B cell (primary cell): ENCODE measurements around the gene SMAD9. TPM values are rescaled to one million over a fixed set of nuclear protein-coding genes. Genes with fewer than 3 reads are reported as not detected.

Experiments
- ATAC-seq: fragments of 200-7000 bp; cut with Tn5 transposase; one replicate; pipeline ENCODE4 v1.10.0; 2021; ENCODE audit warnings: low read depth, mild to moderate bottlenecking, moderate number of reproducible peaks, moderate library complexity
- CTCF ChIA-PET: fragments of 350-600 bp; sonication (Branson Sonifier 250); formaldehyde crosslinking; loops from one replicate; lab custom pipeline; 2021; ENCODE audit warnings: antibody characterized with exemption, inconsistent platforms; lab: Charles Lee
- POLR2A ChIA-PET: fragments of 350-600 bp; sonication (Branson Sonifier 250); formaldehyde crosslinking; loops from one replicate; lab custom pipeline; 2021; ENCODE audit warnings: antibody characterized with exemption; lab: Charles Lee
- DNase-seq: peaks from one replicate; pipeline ENCODE4 v3.0.0; 2013
- H2AFZ ChIP-seq: 2 replicates; pipeline ENCODE4 v1.6.1; 2012; ENCODE audit warnings: mild to moderate bottlenecking, low read depth, low read length; ENCODE audit not compliant: insufficient read depth, poor library complexity, severe bottlenecking
- H3K27ac ChIP-seq, 2 donors: 1 replicate in 1 of 2; 2 replicates in 1 of 2; pipeline ENCODE4 v1.5.1; 2012 to 2013; ENCODE audit warnings: low read length in 2 of 2, mild to moderate bottlenecking in 2 of 2, moderate library complexity in 1 of 2
- H3K27me3 ChIP-seq, 4 experiments: fragments of 200-600 bp in 1 of 4; sonication (generic) in 1 of 4; replicated peaks in 1 of 4; 1 replicate in 2 of 4; 2 replicates in 2 of 4; pipeline versions ENCODE4 v1.6.1 to v1.7.0; 2013 to 2016; ENCODE audit warnings: low read length in 3 of 4, mild to moderate bottlenecking in 2 of 4, mixed read lengths in 1 of 4, moderate library complexity in 1 of 4; ENCODE audit not compliant: insufficient read depth in 4 of 4, control insufficient read depth in 3 of 4; ENCODE audit errors: control extremely low read depth in 1 of 4
- H3K36me3 ChIP-seq, 2 experiments: replicated peaks in 1 of 2; 1 replicate in 1 of 2; 2 replicates in 1 of 2; pipeline versions ENCODE4 v1.6.1 to v1.7.1; 2013; ENCODE audit warnings: low read length in 1 of 2; ENCODE audit not compliant: insufficient read depth in 2 of 2, control insufficient read depth in 1 of 2; ENCODE audit errors: control extremely low read depth in 1 of 2, extremely low read depth in 1 of 2
- H3K4me1 ChIP-seq, 2 donors: fragments of 200-600 bp in 1 of 2; sonication (generic) in 1 of 2; 1 replicate in 1 of 2; 2 replicates in 1 of 2; pipeline versions ENCODE4 v1.5.1 to v1.6.1; 2013 to 2017; ENCODE audit warnings: low read length in 2 of 2; ENCODE audit not compliant: control insufficient read depth in 2 of 2, insufficient read depth in 2 of 2
- H3K4me2 ChIP-seq: replicated peaks from 2 replicates; pipeline ENCODE3; 2012; ENCODE audit warnings: mild to moderate bottlenecking, low read depth, low read length; ENCODE audit not compliant: poor library complexity, severe bottlenecking
- H3K4me3 ChIP-seq, 5 experiments: fragments of 200-600 bp in 1 of 5; sonication (generic) in 1 of 5; 1 replicate in 3 of 5; 2 replicates in 2 of 5; pipeline versions ENCODE4 v1.5.1 to v1.7.0; 2011 to 2016; ENCODE audit warnings: low read length in 4 of 5, mild to moderate bottlenecking in 4 of 5, low read depth in 2 of 5, control low read depth in 1 of 5, moderate library complexity in 1 of 5; ENCODE audit not compliant: insufficient read depth in 1 of 5; ENCODE audit errors: control extremely low read depth in 1 of 5, extremely low read depth in 1 of 5
- H3K79me2 ChIP-seq: fragments of 200-600 bp; sonication (generic); one replicate; pipeline ENCODE4 v1.6.0; 2016; ENCODE audit warnings: low read length; ENCODE audit not compliant: control insufficient read depth, insufficient read depth
- H3K9ac ChIP-seq: fragments of 200-600 bp; sonication (generic); 2 replicates; pipeline ENCODE4 v1.6.1; 2017; ENCODE audit warnings: mild to moderate bottlenecking, low read length, moderate library complexity
- H3K9me3 ChIP-seq, 3 donors: one replicate each; pipeline versions ENCODE4 v1.6.1 to v1.7.1; 2013; ENCODE audit warnings: low read length in 2 of 3; ENCODE audit not compliant: control insufficient read depth in 2 of 3, insufficient read depth in 1 of 3; ENCODE audit errors: control extremely low read depth in 1 of 3
- H4K20me1 ChIP-seq: 2 replicates; pipeline ENCODE4 v1.6.0; 2012; ENCODE audit warnings: mild to moderate bottlenecking, low read length; ENCODE audit not compliant: insufficient read depth, control insufficient read depth, poor library complexity, severe bottlenecking
- H3K27ac Mint-ChIP-seq: one replicate; pipeline ENCODE4 v1.8.0; 2021; ENCODE audit warnings: mixed read lengths
- H3K27me3 Mint-ChIP-seq: one replicate; pipeline ENCODE4 v1.8.0; 2021; ENCODE audit warnings: mixed read lengths
- H3K4me1 Mint-ChIP-seq: one replicate; pipeline ENCODE4 v1.8.0; 2021; ENCODE audit warnings: mixed read lengths
- H3K4me3 Mint-ChIP-seq: one replicate; pipeline ENCODE4 v1.8.0; 2021; ENCODE audit warnings: mixed read lengths
- H3K9me3 Mint-ChIP-seq: one replicate; pipeline ENCODE4 v1.8.0; 2022; ENCODE audit warnings: mixed read lengths; ENCODE audit not compliant: insufficient read depth
- CTCF ChIP-seq: fragments of 200-600 bp; IDR thresholded peaks from one replicate; pipeline ENCODE4 v1.8.0; 2022; ENCODE audit warnings: antibody characterized with exemption, mild to moderate bottlenecking
- EZH2 ChIP-seq: IDR thresholded peaks from 2 replicates; pipeline ENCODE4 v1.6.1; 2012; ENCODE audit warnings: borderline replicate concordance, low read depth, mild to moderate bottlenecking, moderate library complexity, low read length; ENCODE audit not compliant: insufficient read depth, poor library complexity, severe bottlenecking
- WGBS: methylation state at CpG from one replicate; pipeline ENCODE4 v1.1.5; 2013; ENCODE audit warnings: missing lambda C conversion rate; ENCODE audit not compliant: insufficient coverage; 5-methylcytosine and 5-hydroxymethylcytosine counted together
- intact Hi-C: fragments of 100-400 bp; cut with micrococcal nuclease; formaldehyde crosslinking; loops from one replicate; pipeline ENCODE4 v1.10.0; 2022
- polyA plus RNA-seq: library from polyadenylated mRNA; depleted of rRNA; stranded (reverse); fragments of >200 nt; gene quantifications from 2 replicates; pipeline ENCODE4 v1.2.3, GENCODE V29; 2012
- total RNA-seq, 2 donors: library from RNA; stranded (reverse); fragments of 120-200 nt in 1 of 2; gene quantifications; 1 replicate in 1 of 2; 2 replicates in 1 of 2; pipeline versions ENCODE4 v1.2.3 to v1.2.4, GENCODE V29; 2013 to 2022

Gene SMAD9
- total and polyA plus RNA-seq, 2 donors (not counting 1 experiment from before 2014, with no cell fraction given): not detected

- 80% methylated on average over 1 of the region's 3 CpGs for WGBS
- Histone ChIP-seq H3K9me3 (no peaks in the 10 kb centered on the region), H3K4me2 (no peak overlapping the region), H3K27ac (no peak overlapping the region), H3K9ac (no peak overlapping the region), H2AFZ (no peak overlapping the region), H3K36me3 (no peaks in the 10 kb centered on the region), H4K20me1 (no peaks in the 10 kb centered on the region), H3K4me1 (peaks cover 5 to 6% of the 10 kb centered on the region in 2 donors), H3K4me3 (no peak overlapping the region), H3K27me3 (peaks cover 0 to 33% (median 20%) of the 10 kb centered on the region in 4 experiments), H3K79me2 (no peaks in the 10 kb centered on the region)
- POLR2A ChIA-PET: no interaction called here
- no peak overlapping the region for H3K27ac Mint-ChIP-seq
- H3K27me3 Mint-ChIP-seq: peaks cover 63% of the 10 kb centered on the region
- no peaks in the 10 kb centered on the region for H3K9me3 Mint-ChIP-seq
- CTCF ChIA-PET: no interaction called here
- TF ChIP-seq EZH2 (no peak), CTCF (no peak)
- no peak overlapping the region for H3K4me3 Mint-ChIP-seq
- intact Hi-C loops: no loop called here
- peaks cover 13% of the 10 kb centered on the region for H3K4me1 Mint-ChIP-seq
- DNase-seq (no peak), ATAC-seq (no peak)
Measured at GRCh38 chr13:36917311-36917710, 2.7 kb downstream of the SMAD9 start.

GRCh38 chr13:36915896-36916640, 4.0 kb downstream of the SMAD9 start:
- Histone ChIP-seq H3K9me3 (no peaks in the 10 kb centered on the region), H3K4me1 (peaks cover 5 to 6% of the 10 kb centered on the region in 2 donors), H3K27me3 (peaks cover 0 to 26% (median 15%) of the 10 kb centered on the region in 4 experiments), H4K20me1 (no peaks in the 10 kb centered on the region), H3K36me3 (no peaks in the 10 kb centered on the region), H3K4me2 (no peak overlapping the region), H3K9ac (no peak overlapping the region), H3K4me3 (no peak overlapping the region), H3K79me2 (no peaks in the 10 kb centered on the region), H3K27ac (no peak overlapping the region), H2AFZ (no peak overlapping the region)
- Mint-ChIP-seq H3K4me3 (no peak overlapping the region), H3K27ac (no peak overlapping the region), H3K4me1 (peaks cover 13% of the 10 kb centered on the region), H3K9me3 (no peaks in the 10 kb centered on the region), H3K27me3 (peaks cover 53% of the 10 kb centered on the region)
- WGBS: 100% methylated on average over 1 of the region's 6 CpGs
- ChIA-PET POLR2A (no interaction called here), CTCF (no interaction called here)
- ATAC-seq (no peak), DNase-seq (no peak)
- TF ChIP-seq CTCF (no peak), EZH2 (no peak)
- intact Hi-C loops: no loop called here
